NCI-H187 (cell line): ENCODE results near the gene SMG6.
"Not testable (repeated sequence)": the region's sequence is repeated elsewhere in the genome, so short reads cannot be mapped to it uniquely, and the experiment has no call there.

ENCODE experiments used
- DNase-seq, 2 experiments: peaks; one replicate each; lab custom pipeline; 2025; lab: John Stamatoyannopoulos, UW

Gene SMG6

GRCh38 chr17:2263183-2264066 lies 40.2 kb downstream of the SMG6 start:
- DNase-seq, result no peak

- DNase-seq, result no peak
Measured at GRCh38 chr17:2262135-2262587, 41.4 kb downstream of the SMG6 start.

GRCh38 chr17:2259769-2260536 lies 43.6 kb downstream of the SMG6 start:
- no peak for DNase-seq

GRCh38 chr17:2258830-2259229 lies 44.8 kb downstream of the SMG6 start:
- not testable (repeated sequence) for DNase-seq

- no peak for DNase-seq
Measured at GRCh38 chr17:2253768-2254406, 49.7 kb downstream of the SMG6 start.

GRCh38 chr17:2253362-2253761 lies 50.2 kb downstream of the SMG6 start:
- DNase-seq, result no peak

GRCh38 chr17:2251098-2251497 lies 52.5 kb downstream of the SMG6 start:
- no peak for DNase-seq

GRCh38 chr17:2250140-2251095 lies 53.2 kb downstream of the SMG6 start:
- DNase-seq, result no peak

GRCh38 chr17:2247005-2247404 lies 56.6 kb downstream of the SMG6 start:
- no peak for DNase-seq

GRCh38 chr17:2244545-2245525 lies 58.8 kb downstream of the SMG6 start:
- peak in 1 of 2 experiments; percentile 43 for DNase-seq

GRCh38 chr17:2243953-2244352 lies 59.6 kb downstream of the SMG6 start:
- DNase-seq, result no peak

- no peak for DNase-seq
Measured at GRCh38 chr17:2241823-2242222, 61.8 kb downstream of the SMG6 start.

- no peak for DNase-seq
Measured at GRCh38 chr17:2240541-2240940, 63.0 kb downstream of the SMG6 start.

GRCh38 chr17:2239882-2240430 lies 63.6 kb downstream of the SMG6 start:
- no peak for DNase-seq

- DNase-seq, result no peak
Measured at GRCh38 chr17:2239170-2239551, 64.4 kb downstream of the SMG6 start.

GRCh38 chr17:2238432-2239169 lies 65.0 kb downstream of the SMG6 start:
- no peak for DNase-seq

- no peak for DNase-seq
Measured at GRCh38 chr17:2237950-2238349, 65.6 kb downstream of the SMG6 start.

GRCh38 chr17:2237521-2237921 lies 66.1 kb downstream of the SMG6 start:
- DNase-seq, result no peak

GRCh38 chr17:2235792-2236366 lies 67.7 kb downstream of the SMG6 start:
- no peak for DNase-seq
